Measurements from ENCODE around the gene ACBD3. TPM values are rescaled to one million over a fixed set of nuclear protein-coding genes. Genes with fewer than 3 reads are reported as not detected.

Gene ACBD3
- total RNA-seq, 2 experiments from 2014 or later, result 26.5 to 28.3 TPM

DNA sequence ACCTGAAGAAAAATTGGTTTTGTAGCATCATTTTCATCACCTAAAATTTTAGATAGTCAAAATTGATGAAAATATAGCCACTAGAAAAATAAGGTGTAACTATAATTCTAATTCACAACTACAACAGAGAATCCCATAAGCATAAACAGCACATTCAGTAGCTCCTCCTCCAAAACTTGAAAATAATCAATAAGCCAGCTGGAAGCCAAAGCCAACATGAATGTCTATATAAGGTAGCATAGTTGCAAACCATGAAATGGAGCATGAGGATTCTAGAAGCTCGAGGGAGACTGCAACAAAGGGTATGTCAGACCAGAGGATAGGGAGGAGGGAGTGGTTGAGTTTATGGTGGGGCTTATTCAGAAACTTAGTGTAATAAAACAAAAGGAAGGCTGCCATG is 22.4 kb downstream of the ACBD3 start:
- no peaks in the 10 kb centered on the region for H3K9me3 Mint-ChIP-seq
- Histone ChIP-seq H3K9me3 (ENCODE audit: control insufficient read depth in 1 of 2, insufficient read depth in 1 of 2, low read length in 2 of 2) (no peaks in the 10 kb centered on the region), H3K4me3 (ENCODE audit: low read length) (no peak overlapping the region), H3K27ac (ENCODE audit: low read depth in 1 of 2, low read length in 2 of 2) (no peak overlapping the region), H3K36me3 (ENCODE audit: insufficient read depth, low read length) (peaks cover 63% of the 10 kb centered on the region), H3K27me3 (ENCODE audit: control insufficient read depth in 1 of 2, insufficient read depth in 2 of 2, low read length in 2 of 2) (no peaks in the 10 kb centered on the region), H3K4me1 (ENCODE audit: insufficient read depth, low read length) (no peaks in the 10 kb centered on the region)
- intact Hi-C loops (cut with DNase I, micrococcal nuclease), result no loop called here
- no peak overlapping the region for H3K4me3 Mint-ChIP-seq
- TF ChIP-seq, protein P1, sequence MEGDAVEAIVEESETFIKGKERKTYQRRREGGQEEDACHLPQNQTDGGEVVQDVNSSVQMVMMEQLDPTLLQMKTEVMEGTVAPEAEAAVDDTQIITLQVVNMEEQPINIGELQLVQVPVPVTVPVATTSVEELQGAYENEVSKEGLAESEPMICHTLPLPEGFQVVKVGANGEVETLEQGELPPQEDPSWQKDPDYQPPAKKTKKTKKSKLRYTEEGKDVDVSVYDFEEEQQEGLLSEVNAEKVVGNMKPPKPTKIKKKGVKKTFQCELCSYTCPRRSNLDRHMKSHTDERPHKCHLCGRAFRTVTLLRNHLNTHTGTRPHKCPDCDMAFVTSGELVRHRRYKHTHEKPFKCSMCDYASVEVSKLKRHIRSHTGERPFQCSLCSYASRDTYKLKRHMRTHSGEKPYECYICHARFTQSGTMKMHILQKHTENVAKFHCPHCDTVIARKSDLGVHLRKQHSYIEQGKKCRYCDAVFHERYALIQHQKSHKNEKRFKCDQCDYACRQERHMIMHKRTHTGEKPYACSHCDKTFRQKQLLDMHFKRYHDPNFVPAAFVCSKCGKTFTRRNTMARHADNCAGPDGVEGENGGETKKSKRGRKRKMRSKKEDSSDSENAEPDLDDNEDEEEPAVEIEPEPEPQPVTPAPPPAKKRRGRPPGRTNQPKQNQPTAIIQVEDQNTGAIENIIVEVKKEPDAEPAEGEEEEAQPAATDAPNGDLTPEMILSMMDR (IDR thresholded peaks at IDR 0.05), result no peak
- H3K36me3 Mint-ChIP-seq (ENCODE audit: low read depth), result peaks cover 69% of the 10 kb centered on the region
- CTCF ChIA-PET, result interaction anchor here (1.6 kb wide), 1 partner anchor 39 kb away, joined by 4 read pairs; no protein-coding TSS in a partner anchor
- DNase-seq (no peak), ATAC-seq (ENCODE audit: poor library complexity) (no peak)
- no peaks in the 10 kb centered on the region for H3K27me3 Mint-ChIP-seq
- peaks cover 8% of the 10 kb centered on the region for H3K4me1 Mint-ChIP-seq (ENCODE audit: low read depth)
- POLR2A ChIA-PET, result no interaction called here
- H3K27ac Mint-ChIP-seq, result no peak overlapping the region

DNA sequence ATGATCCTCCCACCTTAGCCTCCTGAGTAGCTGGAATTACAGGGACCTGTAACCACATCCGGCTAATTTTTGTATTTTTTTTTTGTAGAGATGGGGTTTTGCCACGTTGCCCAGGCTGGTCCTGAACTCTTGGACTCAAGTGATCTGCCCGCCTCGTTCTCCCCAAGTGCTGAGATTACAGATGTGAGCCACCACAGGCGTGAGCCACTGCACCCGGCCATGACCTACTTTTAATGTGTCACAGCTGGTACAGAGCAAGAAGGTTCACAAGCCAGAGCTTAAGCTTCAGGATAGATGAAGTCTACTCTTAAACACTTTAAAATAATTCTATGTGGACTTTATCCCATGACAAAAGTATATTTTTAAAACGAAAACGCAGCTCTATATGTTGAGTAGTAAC is 23.6 kb downstream of the ACBD3 start:
- Mint-ChIP-seq H3K27ac (no peak overlapping the region), H3K27me3 (no peaks in the 10 kb centered on the region), H3K4me3 (no peak overlapping the region), H3K36me3 (ENCODE audit: low read depth) (peaks cover 74% of the 10 kb centered on the region), H3K4me1 (ENCODE audit: low read depth) (no peaks in the 10 kb centered on the region), H3K9me3 (no peaks in the 10 kb centered on the region)
- intact Hi-C loops (cut with DNase I, micrococcal nuclease), result no loop called here
- POLR2A ChIA-PET, result no interaction called here
- H3K27ac ChIP-seq (ENCODE audit: low read depth in 1 of 2, low read length in 2 of 2), result no peak overlapping the region
- H3K36me3 ChIP-seq (ENCODE audit: insufficient read depth, low read length), result peaks cover 75% of the 10 kb centered on the region
- H3K9me3 ChIP-seq (ENCODE audit: control insufficient read depth in 1 of 2, insufficient read depth in 1 of 2, low read length in 2 of 2), result no peaks in the 10 kb centered on the region
- no peak for ATAC-seq (ENCODE audit: poor library complexity)
- TF ChIP-seq, protein P1 (IDR thresholded peaks at IDR 0.05), result no peak
- DNase-seq, result no peak
- no peaks in the 10 kb centered on the region for H3K4me1 ChIP-seq (ENCODE audit: insufficient read depth, low read length)
- H3K27me3 ChIP-seq (ENCODE audit: control insufficient read depth in 1 of 2, insufficient read depth in 2 of 2, low read length in 2 of 2), result no peaks in the 10 kb centered on the region
- CTCF ChIA-PET, result interaction anchor here (1.6 kb wide), 1 partner anchor 38 kb away, joined by 4 read pairs; no protein-coding TSS in a partner anchor
- H3K4me3 ChIP-seq (ENCODE audit: low read length), result no peak overlapping the region

DNA sequence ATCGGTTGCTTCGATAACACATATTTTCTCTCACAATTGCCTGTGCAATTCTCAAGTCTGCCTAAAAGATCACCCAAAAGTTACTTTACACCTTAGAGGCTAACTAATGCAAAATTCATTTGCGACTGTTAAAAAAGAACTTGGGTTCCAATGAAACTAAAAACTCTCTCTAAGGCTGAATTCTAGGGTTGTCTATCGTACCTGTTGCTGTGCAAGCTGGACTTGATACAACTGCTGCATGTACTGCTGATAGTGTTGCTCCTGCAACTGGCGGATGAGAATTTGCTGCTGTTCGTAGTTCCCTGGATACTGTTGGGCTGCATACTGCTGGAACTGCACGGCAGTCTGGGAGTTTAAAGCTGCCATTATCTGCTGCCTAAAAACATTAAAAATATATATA is 27.6 kb downstream of the ACBD3 start:
- Histone ChIP-seq H3K4me1 (ENCODE audit: insufficient read depth, low read length) (no peaks in the 10 kb centered on the region), H3K27ac (ENCODE audit: low read depth in 1 of 2, low read length in 2 of 2) (no peak overlapping the region), H3K4me3 (ENCODE audit: low read length) (no peak overlapping the region), H3K36me3 (ENCODE audit: insufficient read depth, low read length) (peaks cover 78% of the 10 kb centered on the region), H3K27me3 (ENCODE audit: control insufficient read depth in 1 of 2, insufficient read depth in 2 of 2, low read length in 2 of 2) (no peaks in the 10 kb centered on the region), H3K9me3 (ENCODE audit: control insufficient read depth in 1 of 2, insufficient read depth in 1 of 2, low read length in 2 of 2) (no peaks in the 10 kb centered on the region)
- Mint-ChIP-seq H3K9me3 (no peaks in the 10 kb centered on the region), H3K4me1 (ENCODE audit: low read depth) (no peaks in the 10 kb centered on the region), H3K27ac (no peak overlapping the region), H3K4me3 (no peak overlapping the region), H3K27me3 (no peaks in the 10 kb centered on the region), H3K36me3 (ENCODE audit: low read depth) (peaks cover 88% of the 10 kb centered on the region)
- intact Hi-C loops (cut with DNase I, micrococcal nuclease), result no loop called here
- TF ChIP-seq, protein P1 (IDR thresholded peaks at IDR 0.05), result no peak
- DNase-seq (no peak), ATAC-seq (ENCODE audit: poor library complexity) (no peak)
- POLR2A ChIA-PET, result no interaction called here
- CTCF ChIA-PET, result no interaction called here

Data from CD4-positive, alpha-beta T cell (primary cell).